Fibroblast of skin of scalp (primary cell): ENCODE data around the gene LDAH.

Source experiments
- DNase-seq: peaks from one replicate; pipeline ENCODE4 v3.0.0-alpha.2; 2013

LDAH gene

DNA sequence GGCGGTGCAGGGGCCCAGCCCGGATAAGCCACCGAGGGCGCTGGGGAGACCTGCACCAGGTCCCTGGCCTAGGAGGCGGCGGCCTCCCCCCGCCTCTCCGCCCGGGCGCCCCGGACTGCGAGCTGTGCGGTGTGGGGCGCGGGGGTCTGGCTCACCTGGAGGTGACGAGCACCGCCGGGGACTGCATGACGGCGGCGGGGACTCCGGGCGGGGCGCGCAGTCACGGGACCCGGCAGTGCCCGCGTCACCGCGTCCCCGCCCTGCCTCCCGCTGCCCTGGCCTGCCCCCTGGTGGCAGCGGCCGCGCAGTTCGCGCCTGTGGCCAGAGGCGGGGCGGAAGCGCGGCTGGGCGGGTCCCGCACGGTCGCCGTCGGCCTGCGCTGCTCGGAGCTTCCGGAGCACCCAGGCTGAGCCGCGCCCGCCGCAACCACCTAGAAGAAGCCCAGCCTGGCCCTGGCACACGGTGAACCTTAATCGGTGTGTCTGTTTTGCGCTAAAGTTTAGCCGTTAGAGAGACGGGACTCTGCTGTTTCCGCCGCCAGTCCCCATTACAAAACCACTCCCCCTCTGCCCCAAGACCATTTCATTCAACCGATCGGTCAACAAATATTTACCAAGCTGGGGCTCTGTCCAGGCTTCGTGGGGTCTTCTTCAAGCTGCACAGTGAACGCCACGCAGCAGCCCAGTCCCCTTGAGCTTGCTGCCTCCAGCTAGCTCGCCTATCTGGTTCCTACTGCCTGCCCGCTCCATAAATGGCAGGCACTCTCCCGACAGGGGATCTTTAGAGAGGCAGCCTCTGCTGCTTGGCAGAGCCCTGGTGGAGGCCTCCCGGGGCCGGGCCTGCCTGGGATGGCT lies 171.8 kb downstream of the LDAH start, which contains the start of gene HS1BP3:
Gene HS1BP3 (minus strand): TSS at position 222 of the 854 bp plus-strand sequence. CDS start 35 bp downstream, at position 187.
- DNase-seq = peak; percentile 78

DNA sequence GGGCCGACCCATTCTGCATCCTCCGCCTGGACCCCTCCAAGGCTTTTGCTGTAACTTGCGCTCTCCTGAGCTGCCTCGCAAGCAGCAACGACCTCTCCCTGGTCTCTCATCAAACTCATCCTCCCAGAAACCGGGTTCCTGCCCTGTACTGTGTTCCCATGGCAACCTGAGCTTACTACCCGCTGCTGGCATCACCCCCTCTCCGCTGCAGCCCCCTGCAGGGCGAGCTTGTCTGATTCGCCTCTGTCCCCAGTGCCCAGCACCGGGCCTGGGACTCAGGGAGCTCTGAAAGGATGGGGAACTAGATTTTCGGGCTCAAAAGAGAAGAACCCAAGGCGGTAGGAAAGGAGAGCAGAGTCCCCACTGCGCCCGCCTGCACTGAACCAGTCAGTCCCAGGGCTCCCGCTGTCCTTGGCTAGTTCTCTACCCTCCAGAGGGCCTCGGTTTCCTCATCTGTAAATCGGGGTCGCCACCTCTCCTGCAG lies 172.5 kb downstream of the LDAH start:
- peak; percentile 23 for DNase-seq

DNA sequence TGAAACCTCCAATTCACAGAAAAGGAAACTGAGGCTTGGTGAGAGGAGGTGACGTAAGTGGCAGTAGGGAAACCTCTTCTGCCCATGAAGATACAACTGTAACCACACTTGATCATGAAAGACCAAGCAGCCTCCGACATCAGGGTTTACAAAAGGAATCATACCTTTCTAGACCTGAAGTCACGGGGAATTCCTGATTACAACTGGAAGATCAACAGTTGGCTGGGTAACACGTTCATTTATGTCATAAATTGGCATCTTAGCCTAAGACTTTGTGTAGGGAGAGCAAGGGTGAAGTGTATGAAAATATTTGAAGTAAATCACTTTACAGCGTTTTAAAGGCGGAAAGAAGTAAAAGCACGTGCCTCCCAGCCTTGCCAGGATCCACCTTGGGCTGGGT lies 172.9 kb downstream of the LDAH start:
- DNase-seq = no peak

DNA sequence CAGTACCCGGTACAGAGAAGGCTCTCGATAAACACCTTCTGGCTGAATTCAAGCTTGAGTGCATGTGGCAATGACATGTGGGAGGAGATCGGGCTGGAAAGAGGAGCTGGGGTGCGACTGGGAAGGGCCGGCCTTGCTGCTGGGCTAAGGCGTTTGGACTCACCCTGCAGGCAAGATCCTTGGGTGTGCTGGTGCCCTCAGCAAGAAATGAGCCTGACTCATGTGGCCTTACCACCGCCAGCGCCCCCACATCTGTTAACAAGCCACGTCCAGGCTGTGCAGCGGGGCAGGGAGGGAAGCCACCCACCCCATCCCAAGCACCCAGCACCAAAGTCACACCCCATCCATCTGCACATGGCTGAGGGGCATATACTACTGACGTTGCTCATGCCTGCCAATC lies 173.3 kb downstream of the LDAH start:
- DNase-seq = no peak

DNA sequence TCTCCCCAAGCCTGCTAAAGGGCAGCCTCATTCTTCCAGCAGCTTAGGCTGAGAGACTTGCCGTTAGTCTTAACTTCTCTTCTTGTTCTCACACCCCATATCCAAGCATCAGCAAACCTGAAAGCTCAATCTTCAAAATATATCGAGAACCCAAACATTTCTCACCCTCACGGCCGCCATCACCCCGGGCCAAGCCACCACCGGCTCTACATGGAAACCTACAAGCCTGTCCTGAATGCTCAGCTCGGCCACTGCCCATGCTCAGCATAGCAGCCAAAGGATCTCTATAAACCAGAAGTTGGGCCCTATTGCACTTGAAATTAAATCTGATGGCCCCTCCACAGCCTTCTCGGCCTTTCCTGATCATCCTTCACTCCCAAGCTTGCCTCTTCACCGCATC lies 174.1 kb downstream of the LDAH start:
- DNase-seq = no peak

DNA sequence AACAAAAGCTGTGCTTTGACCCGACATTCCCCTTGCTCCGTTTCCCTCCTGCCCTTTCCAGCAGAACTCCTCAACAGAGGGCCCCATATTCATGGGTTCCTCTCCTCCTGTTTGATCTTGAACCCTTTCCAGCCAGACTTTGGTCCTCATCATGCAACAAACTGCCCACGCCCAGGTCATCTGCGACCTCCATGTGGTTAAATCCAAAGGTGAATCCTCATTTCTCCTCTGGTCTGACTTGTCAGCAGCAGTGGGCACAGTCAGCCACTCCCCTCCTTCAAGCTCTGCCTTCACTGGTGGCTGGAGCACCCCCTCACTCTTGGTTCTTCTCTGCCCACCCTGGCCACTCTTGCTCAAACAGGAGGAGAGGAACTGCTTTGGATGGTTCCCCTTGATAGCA lies 174.7 kb downstream of the LDAH start:
- no peak for DNase-seq

DNA sequence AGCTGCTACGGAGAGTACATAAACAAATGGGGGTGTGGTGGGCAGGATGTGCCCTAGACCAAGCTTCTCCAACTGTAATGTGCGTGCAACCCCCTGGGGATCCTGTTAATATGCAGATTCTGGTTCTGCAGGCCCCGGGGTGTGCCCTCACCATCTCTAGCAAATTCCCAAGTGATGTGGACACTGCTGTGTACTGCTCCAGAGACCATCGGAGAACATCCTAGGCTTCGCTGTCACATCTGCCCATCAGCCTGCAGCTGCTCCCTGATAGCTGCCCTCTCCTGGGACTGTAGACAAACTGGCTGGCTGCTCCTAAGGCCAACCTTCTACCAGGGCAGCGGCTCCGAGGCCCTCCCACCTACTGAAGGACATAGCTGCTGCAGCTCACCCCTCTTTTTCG lies 175.2 kb downstream of the LDAH start:
- no peak for DNase-seq

DNA sequence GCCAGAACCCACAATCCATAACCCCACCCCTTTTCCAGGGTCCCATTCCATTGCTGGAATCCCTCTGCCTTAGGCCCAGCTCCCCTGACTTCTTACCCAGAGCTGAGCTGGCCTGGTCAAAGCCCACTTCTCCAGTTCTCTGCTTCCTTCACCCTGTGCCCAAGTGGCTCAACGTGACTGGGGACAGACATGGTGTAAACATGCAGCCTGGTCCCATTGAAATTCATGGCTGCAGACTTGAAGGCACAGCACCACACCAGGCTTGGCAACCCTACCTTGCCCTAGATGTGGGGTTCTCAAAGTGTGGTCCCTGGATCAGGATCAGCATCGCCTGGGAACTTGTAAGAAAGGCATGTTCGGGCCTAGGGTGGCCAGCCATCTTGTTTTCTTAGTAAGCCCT lies 175.7 kb downstream of the LDAH start:
- DNase-seq = no peak

DNA sequence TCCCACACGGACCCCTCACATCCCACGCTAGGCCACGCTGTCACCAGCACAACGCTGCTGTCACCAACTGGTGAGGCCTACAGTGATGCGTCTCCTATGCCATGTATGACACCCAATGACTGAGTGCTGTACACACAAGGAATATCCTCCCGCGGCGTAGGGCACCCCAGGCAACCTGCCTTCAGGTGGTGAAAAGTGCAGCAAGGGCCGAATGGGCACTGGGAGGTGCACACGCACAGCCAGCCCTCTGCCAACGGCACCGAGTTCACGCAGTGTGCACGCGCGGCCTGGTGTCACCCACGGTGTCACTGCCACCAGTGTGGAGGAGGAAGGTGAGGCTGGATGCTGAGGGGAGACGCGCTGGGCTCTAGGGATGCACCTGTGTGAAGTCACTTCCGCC lies 176.5 kb downstream of the LDAH start:
- DNase-seq = no peak

DNA sequence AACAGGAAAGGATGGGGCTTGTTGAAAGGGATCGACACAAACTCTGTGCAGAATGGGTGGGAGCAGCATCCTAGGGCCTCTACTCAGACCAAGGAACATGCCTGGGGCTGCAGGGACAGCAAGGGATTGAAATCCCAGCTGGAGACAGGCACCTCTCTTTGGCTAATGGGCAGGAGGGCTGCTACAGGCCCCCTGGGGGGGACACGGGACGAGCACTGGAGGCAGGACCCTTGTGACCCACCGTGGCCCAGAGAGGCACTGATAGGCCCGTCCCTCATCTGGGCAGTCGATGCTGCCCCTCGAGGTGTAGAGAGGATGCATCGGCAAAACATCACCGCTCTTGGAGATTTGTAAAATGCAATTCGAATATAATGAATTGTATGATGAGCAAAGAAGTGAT lies 177.1 kb downstream of the LDAH start:
- DNase-seq = no peak

DNA sequence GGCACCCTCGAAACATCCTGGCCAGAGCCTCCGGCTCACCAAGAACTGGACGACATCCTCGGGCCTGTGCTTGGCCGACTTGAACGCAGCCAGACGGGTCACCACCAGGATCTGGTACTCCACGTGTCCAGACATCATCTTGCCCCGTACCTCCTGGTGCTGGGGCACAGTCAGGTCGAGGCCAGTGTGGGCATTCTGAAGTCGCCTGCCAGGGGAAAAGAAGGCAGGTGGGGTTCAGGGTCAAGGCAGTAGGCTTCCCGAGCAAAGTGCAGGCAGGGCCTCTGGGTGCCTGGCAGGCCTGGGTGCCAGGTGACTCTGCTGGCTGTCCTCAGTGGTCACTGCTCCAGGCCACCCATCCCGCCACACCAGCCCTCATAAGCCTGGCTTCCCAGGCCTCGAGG lies 177.6 kb downstream of the LDAH start:
- DNase-seq = no peak

DNA sequence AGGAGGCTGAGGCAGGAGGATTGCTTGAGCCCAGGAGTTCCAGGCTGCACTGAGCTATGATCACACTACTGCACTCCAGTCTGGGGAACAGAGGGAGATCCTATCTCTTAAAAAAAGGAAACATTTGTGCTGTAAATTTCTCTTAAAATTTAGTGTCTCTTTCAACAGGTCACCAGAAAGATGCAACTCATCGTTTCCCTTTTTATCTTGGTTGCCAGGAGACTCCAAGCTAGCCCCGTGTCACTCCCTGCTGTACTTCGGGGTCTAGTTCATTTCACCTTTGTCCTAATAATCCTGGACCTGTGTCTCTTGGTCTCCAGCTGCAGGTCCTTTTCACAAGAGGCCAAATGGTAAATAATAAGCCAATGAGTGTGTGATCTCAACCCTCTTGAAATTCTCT lies 179.1 kb downstream of the LDAH start:
- DNase-seq = no peak

DNA sequence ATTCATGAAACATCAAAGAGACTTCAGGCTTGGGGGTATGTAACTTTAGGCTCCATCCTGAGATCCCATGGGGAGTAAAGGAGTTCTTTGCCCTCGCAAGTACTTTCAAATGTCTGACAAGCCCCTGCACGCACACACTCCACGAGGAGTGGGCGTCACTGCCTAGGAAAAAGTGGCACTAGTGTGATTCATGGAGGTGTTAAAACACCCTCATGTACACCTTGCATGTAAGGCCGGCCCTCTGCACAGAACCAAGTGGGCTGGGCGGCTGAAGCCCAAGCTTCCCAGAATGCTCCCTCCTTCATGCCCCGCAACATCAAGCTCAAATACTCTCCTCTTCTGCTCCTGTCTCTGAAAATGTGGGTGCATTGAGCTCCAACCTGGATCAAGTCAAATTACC lies 179.8 kb downstream of the LDAH start:
- DNase-seq = no peak

DNA sequence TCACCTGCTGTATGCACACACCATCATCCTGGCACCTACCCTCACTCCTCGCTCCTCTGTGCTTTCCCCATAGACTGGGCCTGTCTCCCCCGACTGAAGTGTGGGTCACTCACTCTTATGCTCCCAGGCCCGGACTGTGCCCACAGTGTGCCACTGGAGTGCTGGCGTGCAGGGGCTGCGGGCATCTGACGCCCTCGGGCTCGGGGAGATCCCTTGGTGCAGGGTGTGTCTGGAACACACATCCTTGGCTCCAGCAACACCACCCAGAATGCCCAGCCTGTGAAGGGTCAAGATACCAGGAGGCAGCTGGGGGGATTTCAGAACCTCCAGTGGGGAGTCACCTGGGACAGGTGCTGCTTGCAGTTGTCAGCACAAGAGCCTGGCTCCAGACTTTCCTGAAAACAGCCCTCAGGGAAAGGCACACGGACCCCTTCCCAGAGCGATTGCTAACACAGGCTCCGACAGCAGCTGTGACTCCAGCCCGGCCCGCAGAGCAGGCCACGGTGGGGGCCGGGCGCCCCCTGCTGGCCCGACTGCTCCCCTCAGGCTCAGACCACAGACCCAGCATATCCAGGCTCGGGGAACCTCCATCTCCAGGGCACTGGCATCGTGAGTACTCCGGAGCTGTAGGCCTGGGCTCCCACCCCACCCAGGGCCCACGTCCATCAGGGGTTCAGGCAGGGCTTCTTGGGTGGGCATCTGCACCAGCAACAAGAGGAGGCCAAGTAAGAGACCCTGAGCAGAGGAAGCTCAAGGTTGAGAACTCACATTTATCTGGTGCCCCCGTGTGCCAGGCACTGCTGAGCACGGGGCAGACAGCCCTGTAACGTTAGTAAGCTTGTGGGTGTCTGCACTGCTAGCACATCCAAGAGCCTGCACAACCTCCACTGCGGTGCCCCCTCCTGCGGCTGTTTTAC lies 180.6 kb downstream of the LDAH start:
- DNase-seq = peak; percentile 67

DNA sequence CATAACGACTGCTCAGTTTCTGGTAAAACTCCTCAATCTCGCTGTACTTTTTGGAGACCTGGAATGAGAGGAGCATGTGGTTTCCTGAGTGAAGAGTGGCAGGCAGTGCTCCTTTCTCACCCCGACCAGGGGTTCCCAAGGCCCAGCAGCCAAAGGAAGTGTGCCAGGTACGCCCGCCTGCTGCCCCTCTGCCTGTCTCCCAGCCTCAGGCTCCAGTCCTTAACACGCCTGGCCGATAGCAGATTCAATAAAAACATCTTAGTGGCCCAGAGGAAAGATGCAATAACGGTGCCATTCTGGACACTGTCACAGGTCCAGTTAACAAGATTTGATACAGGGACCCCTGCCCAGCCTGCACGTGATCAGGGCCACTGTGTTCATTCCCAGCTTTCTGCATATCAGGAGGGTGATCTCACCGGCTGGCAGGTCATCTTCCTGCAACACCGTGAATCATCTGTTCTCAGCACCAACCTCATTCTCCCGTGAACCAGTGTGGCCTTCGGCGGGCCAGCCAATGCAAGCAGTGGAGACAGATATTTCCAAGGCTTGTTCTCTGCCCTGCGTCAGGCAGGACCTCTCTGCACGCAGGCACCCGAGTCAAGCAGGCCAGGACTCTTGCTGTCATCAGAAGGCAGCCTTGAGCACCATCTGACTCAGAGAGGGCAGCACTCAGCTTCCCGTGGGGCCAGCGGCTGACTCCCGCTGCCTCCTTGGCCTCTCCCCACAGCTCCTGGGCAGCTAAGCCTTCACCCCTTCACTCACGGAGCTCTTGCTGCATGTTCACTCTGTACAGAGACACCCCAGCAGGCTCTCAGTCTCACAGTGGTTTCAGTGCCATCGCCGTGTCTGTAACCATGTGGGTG lies 181.5 kb downstream of the LDAH start:
- DNase-seq = peak; percentile 19

DNA sequence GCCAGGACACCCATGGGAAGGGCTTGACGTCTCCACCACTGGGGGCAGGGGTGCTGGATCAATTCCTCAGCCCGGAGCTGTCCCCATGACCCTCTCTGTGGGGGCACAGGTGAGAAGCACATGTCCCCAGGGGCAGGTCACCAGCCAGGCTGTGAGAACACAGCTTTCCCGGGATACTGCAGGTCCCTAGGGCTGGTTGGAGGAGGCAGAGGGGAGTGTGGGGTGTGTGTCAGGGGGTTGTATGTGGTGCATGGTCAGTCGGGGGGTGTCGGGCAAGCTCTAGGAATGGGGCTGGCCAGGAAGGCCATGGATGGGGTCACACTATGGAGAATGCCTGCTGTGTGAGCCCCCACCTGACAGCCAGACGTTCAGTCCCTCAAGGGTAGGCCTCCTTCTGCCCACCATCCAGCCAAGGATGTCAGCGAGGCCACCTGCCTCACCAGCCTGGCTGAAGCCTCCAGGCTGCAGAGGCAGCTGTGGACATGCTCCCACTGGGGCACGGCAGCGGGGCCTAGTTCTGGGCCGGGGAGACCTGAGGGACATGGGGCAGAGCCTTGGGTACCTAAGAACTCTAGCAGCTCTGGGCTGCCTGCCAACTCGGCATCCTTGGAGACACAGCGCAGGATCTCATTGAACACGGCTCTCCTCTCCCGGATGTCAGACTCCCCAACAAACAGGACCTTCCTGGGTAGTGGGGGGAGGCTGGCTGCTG lies 182.3 kb downstream of the LDAH start:
- no peak for DNase-seq

DNA sequence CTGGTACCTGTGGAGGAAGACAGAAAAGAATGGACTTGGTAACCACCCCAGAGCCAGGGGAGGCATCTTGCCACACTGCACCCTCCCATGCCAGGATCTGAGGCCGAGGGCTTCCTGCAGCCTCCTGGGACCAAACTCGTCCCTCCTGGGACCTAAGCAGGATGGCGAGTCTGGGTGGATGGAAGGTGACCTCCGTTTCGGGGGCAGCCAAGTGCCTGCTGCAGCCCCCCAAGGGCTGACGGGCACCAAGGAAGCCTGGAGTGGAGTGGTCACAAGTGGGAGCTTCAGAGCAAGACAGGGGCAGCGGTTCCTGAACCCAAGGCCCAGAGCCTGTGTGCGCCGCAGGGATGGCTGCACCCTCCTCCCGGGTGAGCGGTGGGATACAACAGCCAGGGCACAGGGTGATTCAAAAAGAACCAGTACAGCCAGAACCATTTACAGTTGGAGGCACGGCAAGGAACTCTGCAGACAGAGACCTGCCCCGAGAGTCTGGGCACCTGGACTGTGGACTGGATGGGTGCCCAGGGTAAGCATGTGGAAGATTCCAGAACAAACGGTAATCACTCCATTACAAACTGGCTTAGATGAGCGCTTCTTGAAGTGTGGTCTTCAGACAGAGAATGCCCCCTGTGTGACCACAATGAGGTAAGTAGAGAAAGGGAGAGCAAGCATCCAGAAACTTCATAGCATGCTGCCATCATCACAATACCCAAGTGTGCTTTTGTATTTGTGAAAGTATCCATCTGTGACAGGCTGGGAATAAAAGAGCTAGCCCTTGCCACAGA lies 184.1 kb downstream of the LDAH start:
- DNase-seq = no peak

DNA sequence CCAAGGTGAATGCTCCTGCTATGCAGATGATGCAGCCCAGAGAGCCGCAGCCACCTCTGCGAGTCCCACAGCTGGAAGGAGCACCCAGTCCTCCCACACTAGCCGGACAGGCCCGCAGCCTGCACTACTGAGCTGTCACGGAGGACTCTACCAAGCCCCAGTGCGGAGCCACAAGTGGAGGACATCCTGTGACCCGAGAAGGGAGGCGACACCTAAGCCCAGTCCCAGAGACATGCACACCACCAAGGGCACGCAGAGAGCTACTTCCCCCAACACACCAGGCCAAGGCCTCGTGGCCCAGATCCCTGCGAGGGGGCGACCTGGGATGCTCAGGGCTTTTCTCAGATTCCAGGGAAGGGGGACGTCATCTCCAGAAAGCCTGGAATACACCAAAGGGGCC lies 184.9 kb downstream of the LDAH start:
- no peak for DNase-seq

DNA sequence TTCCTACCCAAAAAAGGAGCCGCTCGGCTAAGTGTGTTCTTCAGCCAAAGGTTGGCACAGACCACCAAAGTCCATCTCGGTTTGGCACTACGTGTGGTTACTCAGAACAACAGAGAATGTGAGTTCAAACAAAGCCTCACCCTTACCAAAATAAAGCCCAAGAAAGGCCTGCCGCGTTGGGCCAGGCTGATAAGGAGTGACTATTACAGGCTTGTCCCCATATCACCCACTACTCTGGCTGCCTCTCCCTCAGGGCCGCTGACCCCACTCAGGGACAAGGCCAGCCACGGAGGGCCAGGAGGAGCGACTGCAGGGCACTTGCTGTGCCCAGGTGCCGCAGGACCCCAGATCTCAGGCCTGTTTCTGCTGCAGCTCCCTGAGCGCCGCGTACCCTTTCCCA lies 185.8 kb downstream of the LDAH start:
- DNase-seq = no peak

DNA sequence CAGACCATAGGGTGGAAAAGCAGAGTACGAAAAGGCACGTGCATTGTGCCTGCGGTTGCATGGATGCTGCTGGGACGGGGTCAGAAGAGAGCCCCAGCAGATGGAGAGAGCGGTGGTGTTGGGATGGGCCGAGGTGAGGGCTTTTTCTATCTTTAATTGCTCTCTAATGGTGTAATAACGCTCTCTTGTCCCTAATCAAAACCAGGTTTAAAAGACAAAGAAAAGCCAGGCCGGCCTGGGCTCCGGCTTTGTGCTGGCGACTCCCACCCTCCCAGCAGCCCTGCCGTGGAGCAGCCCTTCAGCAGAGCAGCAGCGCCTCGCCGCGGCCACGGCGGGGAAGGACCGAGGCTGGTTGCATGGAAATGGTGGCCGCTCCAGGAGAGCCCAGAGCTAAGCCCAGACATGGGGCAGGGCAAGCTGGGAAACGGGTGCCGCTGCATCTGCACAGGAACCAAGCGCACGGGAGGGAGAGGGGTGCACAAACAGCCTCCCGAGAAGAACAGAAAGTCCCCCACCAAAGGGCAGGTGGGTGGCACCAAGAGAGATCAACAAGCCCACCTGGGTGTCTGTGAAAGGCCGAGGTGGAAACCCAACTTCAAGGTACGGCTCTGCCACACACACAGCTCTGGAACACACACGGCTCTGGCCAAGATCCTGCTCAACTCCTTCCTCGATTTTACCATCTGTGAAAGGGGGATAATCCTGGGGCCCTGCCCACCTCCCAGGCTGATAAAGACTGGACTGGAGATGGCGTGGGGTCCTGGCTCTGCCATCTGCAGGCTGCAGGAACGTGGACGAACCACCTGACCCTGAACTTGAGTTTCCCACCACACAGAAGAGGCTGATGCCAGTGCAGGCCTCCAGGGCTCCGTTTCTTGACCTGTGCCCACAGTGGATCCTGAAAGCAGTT lies 187.0 kb downstream of the LDAH start:
- peak; percentile 81 for DNase-seq
